ENCODE data around the gene SLAMF7. TPM values are rescaled to one million over a fixed set of nuclear protein-coding genes. Genes with fewer than 3 reads are reported as not detected.

Gene SLAMF7
- total RNA-seq, 4 donors from 2014 or later, result 0.49 to 20.6 (median 2.6) TPM

- TF ChIP-seq CTCF (IDR thresholded peaks at IDR 0.05; ENCODE audit: low read depth), result no peak
Measured at GRCh38 chr1:160752406-160752805, 13.4 kb downstream of the SLAMF7 start.

GRCh38 chr1:160752924-160753323 lies 13.9 kb downstream of the SLAMF7 start:
- no peak for TF ChIP-seq CTCF (IDR thresholded peaks at IDR 0.05; ENCODE audit: low read depth)

GRCh38 chr1:160753594-160753993 lies 14.5 kb downstream of the SLAMF7 start:
- no peak for TF ChIP-seq CTCF (IDR thresholded peaks at IDR 0.05; ENCODE audit: low read depth)

- TF ChIP-seq CTCF (IDR thresholded peaks at IDR 0.05; ENCODE audit: low read depth), result no peak
Measured at GRCh38 chr1:160755461-160755860, 16.4 kb downstream of the SLAMF7 start.

GRCh38 chr1:160755911-160756848 lies 17.1 kb downstream of the SLAMF7 start:
- TF ChIP-seq CTCF (IDR thresholded peaks at IDR 0.05; ENCODE audit: low read depth), result no peak

- TF ChIP-seq CTCF (IDR thresholded peaks at IDR 0.05; ENCODE audit: low read depth), result no peak
Measured at GRCh38 chr1:160756849-160757201, 17.8 kb downstream of the SLAMF7 start.

- TF ChIP-seq CTCF (IDR thresholded peaks at IDR 0.05; ENCODE audit: low read depth), result no peak
Measured at GRCh38 chr1:160758521-160758920, 19.5 kb downstream of the SLAMF7 start.

Data from subcutaneous adipose tissue (tissue), 4 donors.